ENCODE measurements around the gene WLS. TPM values are rescaled to one million over a fixed set of nuclear protein-coding genes. Genes with fewer than 3 reads are reported as not detected.

WLS gene
- total and polyA plus RNA-seq, 10 of the 15 experiments (the other 5 are each of a cell fraction or from before 2014, with no cell fraction given), result 0.04 to 0.36 TPM; not detected in 8

DNA sequence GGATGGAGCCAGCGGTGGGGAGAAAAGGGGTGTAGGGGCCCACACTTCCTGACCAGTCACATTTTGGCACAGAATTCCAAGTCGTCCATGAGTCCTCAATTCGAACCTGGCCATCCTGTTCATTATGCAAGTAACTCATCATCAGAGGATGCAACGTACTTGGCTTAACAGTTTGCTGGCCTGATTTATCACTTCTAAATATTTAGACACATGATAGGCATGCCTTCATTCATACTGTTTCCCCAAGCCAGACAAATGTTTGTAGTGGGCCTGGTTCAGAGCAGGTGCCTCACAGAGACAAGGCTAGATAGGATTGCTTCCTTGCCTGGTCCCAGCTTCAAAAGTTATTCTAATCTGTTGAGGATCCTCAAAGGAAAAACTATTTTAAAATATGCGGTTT is 66.7 kb downstream of the WLS start:
- no peaks in the 10 kb centered on the region for H4K20me1 ChIP-seq (ENCODE audit: control insufficient read depth, insufficient read depth)
- RAD21 ChIA-PET (ENCODE audit: unreplicated experiment), result interaction anchor here (1.1 kb wide), 1 partner anchor 176 kb away, joined by 3 read pairs; no protein-coding TSS in a partner anchor
- in situ Hi-C loops (cut with MboI), result no loop called here
- TF ChIP-seq ESRRA (IDR thresholded peaks at IDR 0.05; ENCODE audit: low read length) (no peak), SUPT20H (IDR thresholded peaks at IDR 0.05; ENCODE audit: borderline replicate concordance, control insufficient read depth, low read depth, low read length) (no peak), POLR2AphosphoS5 (IDR thresholded peaks at IDR 0.05; ENCODE audit: low read length) (no peak), SP1 (IDR thresholded peaks at IDR 0.05; ENCODE audit: low read depth, low read length) (no peak), TAF1 (IDR thresholded peaks at IDR 0.05; ENCODE audit: borderline replicate concordance, low read depth, low read length) (no peak), NFYA (IDR thresholded peaks at IDR 0.05; ENCODE audit: borderline replicate concordance, low read depth, low read length) (no peak), BCL11A (IDR thresholded peaks at IDR 0.05; ENCODE audit: low read depth, low read length) (no peak), EZH2 (IDR thresholded peaks at IDR 0.05; ENCODE audit: borderline replicate concordance, control insufficient read depth, low read depth, low read length) (no peak), BRCA1 (IDR thresholded peaks at IDR 0.05; ENCODE audit: low read depth, low read length) (no peak)
- TF ChIP-seq, protein P1, sequence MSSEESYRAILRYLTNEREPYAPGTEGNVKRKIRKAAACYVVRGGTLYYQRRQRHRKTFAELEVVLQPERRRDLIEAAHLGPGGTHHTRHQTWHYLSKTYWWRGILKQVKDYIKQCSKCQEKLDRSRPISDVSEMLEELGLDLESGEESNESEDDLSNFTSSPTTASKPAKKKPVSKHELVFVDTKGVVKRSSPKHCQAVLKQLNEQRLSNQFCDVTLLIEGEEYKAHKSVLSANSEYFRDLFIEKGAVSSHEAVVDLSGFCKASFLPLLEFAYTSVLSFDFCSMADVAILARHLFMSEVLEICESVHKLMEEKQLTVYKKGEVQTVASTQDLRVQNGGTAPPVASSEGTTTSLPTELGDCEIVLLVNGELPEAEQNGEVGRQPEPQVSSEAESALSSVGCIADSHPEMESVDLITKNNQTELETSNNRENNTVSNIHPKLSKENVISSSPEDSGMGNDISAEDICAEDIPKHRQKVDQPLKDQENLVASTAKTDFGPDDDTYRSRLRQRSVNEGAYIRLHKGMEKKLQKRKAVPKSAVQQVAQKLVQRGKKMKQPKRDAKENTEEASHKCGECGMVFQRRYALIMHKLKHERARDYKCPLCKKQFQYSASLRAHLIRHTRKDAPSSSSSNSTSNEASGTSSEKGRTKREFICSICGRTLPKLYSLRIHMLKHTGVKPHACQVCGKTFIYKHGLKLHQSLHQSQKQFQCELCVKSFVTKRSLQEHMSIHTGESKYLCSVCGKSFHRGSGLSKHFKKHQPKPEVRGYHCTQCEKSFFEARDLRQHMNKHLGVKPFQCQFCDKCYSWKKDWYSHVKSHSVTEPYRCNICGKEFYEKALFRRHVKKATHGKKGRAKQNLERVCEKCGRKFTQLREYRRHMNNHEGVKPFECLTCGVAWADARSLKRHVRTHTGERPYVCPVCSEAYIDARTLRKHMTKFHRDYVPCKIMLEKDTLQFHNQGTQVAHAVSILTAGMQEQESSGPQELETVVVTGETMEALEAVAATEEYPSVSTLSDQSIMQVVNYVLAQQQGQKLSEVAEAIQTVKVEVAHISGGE (CRISPR knock-in tag; IDR thresholded peaks at IDR 0.05), result no peak
- TF ChIP-seq, protein P2, sequence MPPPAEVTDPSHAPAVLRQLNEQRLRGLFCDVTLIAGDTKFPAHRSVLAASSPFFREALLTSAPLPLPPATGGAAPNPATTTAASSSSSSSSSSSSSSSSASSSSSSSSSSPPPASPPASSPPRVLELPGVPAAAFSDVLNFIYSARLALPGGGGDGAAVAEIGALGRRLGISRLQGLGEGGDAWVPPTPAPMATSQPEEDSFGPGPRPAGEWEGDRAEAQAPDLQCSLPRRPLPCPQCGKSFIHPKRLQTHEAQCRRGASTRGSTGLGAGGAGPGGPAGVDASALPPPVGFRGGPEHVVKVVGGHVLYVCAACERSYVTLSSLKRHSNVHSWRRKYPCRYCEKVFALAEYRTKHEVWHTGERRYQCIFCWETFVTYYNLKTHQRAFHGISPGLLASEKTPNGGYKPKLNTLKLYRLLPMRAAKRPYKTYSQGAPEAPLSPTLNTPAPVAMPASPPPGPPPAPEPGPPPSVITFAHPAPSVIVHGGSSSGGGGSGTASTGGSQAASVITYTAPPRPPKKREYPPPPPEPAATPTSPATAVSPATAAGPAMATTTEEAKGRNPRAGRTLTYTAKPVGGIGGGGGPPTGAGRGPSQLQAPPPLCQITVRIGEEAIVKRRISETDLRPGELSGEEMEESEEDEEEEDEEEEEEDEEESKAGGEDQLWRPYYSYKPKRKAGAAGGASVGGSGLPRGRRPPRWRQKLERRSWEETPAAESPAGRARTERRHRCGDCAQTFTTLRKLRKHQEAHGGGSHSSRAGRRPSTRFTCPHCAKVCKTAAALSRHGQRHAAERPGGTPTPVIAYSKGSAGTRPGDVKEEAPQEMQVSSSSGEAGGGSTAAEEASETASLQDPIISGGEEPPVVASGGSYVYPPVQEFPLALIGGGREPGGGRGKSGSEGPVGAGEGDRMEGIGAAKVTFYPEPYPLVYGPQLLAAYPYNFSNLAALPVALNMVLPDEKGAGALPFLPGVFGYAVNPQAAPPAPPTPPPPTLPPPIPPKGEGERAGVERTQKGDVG (CRISPR knock-in tag; IDR thresholded peaks at IDR 0.05), result no peak
- TF ChIP-seq, protein P3, sequence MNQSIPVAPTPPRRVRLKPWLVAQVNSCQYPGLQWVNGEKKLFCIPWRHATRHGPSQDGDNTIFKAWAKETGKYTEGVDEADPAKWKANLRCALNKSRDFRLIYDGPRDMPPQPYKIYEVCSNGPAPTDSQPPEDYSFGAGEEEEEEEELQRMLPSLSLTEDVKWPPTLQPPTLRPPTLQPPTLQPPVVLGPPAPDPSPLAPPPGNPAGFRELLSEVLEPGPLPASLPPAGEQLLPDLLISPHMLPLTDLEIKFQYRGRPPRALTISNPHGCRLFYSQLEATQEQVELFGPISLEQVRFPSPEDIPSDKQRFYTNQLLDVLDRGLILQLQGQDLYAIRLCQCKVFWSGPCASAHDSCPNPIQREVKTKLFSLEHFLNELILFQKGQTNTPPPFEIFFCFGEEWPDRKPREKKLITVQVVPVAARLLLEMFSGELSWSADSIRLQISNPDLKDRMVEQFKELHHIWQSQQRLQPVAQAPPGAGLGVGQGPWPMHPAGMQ (IDR thresholded peaks at IDR 0.05; ENCODE audit: borderline replicate concordance), result no peak
- TF ChIP-seq, protein P4, sequence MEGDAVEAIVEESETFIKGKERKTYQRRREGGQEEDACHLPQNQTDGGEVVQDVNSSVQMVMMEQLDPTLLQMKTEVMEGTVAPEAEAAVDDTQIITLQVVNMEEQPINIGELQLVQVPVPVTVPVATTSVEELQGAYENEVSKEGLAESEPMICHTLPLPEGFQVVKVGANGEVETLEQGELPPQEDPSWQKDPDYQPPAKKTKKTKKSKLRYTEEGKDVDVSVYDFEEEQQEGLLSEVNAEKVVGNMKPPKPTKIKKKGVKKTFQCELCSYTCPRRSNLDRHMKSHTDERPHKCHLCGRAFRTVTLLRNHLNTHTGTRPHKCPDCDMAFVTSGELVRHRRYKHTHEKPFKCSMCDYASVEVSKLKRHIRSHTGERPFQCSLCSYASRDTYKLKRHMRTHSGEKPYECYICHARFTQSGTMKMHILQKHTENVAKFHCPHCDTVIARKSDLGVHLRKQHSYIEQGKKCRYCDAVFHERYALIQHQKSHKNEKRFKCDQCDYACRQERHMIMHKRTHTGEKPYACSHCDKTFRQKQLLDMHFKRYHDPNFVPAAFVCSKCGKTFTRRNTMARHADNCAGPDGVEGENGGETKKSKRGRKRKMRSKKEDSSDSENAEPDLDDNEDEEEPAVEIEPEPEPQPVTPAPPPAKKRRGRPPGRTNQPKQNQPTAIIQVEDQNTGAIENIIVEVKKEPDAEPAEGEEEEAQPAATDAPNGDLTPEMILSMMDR (IDR thresholded peaks at IDR 0.05 in 2 of 3, conservative IDR thresholded peaks at IDR 0.05 in 1 of 3; ENCODE audit: control insufficient read depth in 2 of 3, extremely low read depth in 1 of 3, insufficient read depth in 1 of 3, low read depth in 3 of 3, low read length in 3 of 3), result no peak

More for the DNA sequence above, 66.7 kb downstream of the WLS start:
- DNase-seq (ENCODE audit: low read depth, low spot score) (no peak), FAIRE-seq (no peak), ATAC-seq (no peak)
- BruUV-seq (replicated peaks), result no TSS peak
- Histone ChIP-seq H3K27me3 (replicated peaks in 1 of 2; ENCODE audit: control insufficient read depth in 2 of 2, insufficient read depth in 2 of 2, low read length in 1 of 2) (no peaks in the 10 kb centered on the region), H3K36me3 (ENCODE audit: control insufficient read depth in 2 of 2, insufficient read depth in 2 of 2, low read length in 1 of 2) (no peaks in the 10 kb centered on the region), H3K9me3 (replicated peaks; ENCODE audit: control insufficient read depth, insufficient read depth, low read length) (no peaks in the 10 kb centered on the region), H3K79me2 (ENCODE audit: control insufficient read depth, insufficient read depth, low read length) (no peaks in the 10 kb centered on the region), H3K4me1 (ENCODE audit: control insufficient read depth, insufficient read depth, low read length) (no peaks in the 10 kb centered on the region; the same call in 1 of the 2 replicates), H3K9ac (ENCODE audit: control insufficient read depth, insufficient read depth, low read length) (no peak overlapping the region), H3K4me3 (no peak overlapping the region), H3K4me2 (ENCODE audit: control insufficient read depth, insufficient read depth) (no peak overlapping the region), H2AFZ (ENCODE audit: control insufficient read depth, low read depth, low read length) (no peak overlapping the region), H3K27ac (ENCODE audit: control insufficient read depth, insufficient read depth) (no peak overlapping the region)
- POLR2A ChIA-PET, result no interaction called here
- 22% methylated on average over 5 of the region's 5 CpGs for WGBS (ENCODE audit: insufficient coverage, insufficient replicate concordance, low lambda C conversion rate, missing lambda C conversion rate)
- intact Hi-C loops (cut with micrococcal nuclease; ENCODE audit: unreplicated experiment), result no loop called here
- SMC1A ChIA-PET (ENCODE audit: uncharacterized antibody, unreplicated experiment), result interaction anchor here (0.7 to 1.4 kb wide), 3 partner anchors 14 to 46 kb away, joined by 3 to 4 read pairs (median 3); no protein-coding TSS in a partner anchor
- CTCF ChIA-PET, result interaction anchor here (1.0 kb wide), 1 partner anchor 45 kb away, joined by 3 read pairs; no protein-coding TSS in a partner anchor

All from GM12878 (cell line).